GM12874 (cell line): ENCODE data around the gene ABHD12B.

Source experiments
- TF ChIP-seq, protein P1 (sequence below): IDR thresholded peaks from 2 replicates; pipeline ENCODE4 v1.5.1; 2011; ENCODE audit warnings: low read depth, mild to moderate bottlenecking, control low read depth, low read length, moderate library complexity; ENCODE audit not compliant: insufficient read depth

ABHD12B gene

DNA sequence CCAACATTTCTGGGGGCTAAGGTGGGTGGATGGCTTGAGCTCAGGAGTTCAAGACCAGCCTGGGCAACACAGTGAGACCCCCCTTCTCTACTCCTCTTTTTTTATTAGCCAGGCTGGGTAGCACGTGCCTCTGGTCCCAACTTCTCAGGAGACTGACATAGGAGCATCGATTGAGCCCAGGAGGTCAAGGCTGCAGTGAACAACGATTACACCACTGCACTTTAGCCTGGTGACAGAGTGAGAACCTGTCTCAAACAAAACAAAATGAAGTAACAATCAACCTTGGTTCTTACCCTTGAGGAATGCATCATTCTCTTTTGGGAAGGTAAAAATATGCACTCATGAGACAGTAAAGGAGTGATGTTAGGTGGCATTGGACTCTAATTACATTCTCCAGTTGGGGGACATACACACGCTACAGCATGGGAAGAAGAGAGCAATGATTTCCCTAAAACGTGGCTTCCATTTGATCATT, 37.0 kb upstream of the ABHD12B start:
- TF ChIP-seq, protein P1, sequence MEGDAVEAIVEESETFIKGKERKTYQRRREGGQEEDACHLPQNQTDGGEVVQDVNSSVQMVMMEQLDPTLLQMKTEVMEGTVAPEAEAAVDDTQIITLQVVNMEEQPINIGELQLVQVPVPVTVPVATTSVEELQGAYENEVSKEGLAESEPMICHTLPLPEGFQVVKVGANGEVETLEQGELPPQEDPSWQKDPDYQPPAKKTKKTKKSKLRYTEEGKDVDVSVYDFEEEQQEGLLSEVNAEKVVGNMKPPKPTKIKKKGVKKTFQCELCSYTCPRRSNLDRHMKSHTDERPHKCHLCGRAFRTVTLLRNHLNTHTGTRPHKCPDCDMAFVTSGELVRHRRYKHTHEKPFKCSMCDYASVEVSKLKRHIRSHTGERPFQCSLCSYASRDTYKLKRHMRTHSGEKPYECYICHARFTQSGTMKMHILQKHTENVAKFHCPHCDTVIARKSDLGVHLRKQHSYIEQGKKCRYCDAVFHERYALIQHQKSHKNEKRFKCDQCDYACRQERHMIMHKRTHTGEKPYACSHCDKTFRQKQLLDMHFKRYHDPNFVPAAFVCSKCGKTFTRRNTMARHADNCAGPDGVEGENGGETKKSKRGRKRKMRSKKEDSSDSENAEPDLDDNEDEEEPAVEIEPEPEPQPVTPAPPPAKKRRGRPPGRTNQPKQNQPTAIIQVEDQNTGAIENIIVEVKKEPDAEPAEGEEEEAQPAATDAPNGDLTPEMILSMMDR: no peak

DNA sequence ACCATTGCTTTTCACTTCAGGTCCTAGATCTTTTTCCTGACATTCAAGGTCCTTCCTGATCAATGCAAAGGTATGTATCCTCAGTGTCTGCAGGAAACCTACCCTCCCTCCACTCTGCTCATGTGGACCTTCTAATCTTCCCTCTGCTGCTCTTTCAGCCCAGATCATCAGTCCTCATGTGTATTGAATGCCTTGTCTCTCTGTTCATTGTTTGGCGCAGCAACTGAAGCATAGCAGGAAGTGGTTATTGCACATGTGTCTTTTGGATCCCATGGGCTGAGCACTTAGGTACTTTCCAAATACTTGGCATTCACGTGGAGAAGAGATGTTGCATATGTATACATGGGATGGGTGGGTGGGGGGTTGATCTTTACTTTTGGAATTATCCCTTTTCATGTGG, 36.6 kb upstream of the ABHD12B start:
- TF ChIP-seq, protein P1: no peak

DNA sequence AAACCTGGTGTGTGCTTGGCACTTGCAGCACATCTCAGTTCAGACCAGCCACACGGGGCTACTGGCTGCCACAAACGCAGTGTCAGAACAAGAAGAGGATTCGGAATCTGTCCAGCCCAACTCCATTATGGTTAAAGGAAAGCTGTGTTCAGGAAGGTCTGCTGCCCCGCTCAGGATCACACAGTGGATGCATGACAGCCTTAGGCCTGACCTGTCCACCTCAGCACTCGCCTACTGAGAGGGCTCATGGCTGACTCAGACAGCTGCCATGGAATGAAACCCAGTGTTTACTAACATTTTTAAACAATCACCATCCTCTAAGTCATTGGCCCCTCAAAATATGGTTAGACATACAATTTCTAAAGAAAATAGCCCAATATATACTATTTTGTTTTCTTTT, 35.3 kb upstream of the ABHD12B start:
- TF ChIP-seq, protein P1: no peak

DNA sequence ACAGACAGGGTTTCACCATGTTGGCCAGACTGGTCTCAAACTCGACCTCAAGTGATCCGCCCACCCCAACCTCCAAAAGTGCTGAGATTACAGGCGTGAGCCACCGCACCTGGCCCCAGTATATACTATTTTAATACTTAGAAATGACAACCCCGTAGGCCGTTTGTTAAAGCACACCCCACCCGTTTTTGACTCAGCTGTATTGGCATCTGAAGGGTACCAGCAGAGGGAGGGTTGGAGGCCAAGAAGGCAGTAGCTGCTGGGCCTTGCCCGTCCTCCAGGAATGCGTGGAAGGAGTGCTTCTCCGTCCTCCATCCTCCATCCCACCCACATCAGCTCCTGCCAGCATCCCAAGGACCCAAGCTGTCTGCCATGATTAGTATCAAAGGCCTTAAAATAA, 34.6 kb upstream of the ABHD12B start:
- TF ChIP-seq, protein P1: no peak

DNA sequence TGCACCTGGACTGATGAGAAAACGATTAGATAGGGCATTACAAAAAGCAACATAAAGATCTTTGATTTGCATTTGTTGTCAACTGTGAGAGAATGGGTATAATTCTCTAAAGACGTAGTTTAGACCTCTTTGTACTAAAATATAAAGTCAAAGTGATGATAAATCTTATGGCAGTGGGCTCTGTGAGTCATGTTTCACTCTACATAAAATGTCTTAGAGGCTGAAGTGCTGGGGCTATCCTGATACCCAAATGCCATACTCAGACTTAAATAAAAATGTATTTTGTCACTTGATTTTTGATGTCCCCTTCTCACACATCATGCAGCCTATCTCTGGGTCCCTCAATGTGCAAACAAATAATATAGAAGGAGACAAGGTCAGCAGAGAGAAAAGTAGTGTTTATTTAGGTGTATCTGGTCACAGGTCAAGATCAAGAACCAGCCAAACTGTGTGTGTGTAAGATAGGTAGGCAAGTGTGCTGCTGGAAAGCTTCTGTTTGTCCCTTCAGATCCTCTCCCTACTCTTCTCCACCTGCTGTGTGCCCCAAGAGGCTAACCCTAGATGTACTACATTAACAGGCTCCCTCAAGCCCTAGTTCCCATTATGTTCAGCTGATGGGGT, 33.9 kb upstream of the ABHD12B start:
- TF ChIP-seq, protein P1: no peak

DNA sequence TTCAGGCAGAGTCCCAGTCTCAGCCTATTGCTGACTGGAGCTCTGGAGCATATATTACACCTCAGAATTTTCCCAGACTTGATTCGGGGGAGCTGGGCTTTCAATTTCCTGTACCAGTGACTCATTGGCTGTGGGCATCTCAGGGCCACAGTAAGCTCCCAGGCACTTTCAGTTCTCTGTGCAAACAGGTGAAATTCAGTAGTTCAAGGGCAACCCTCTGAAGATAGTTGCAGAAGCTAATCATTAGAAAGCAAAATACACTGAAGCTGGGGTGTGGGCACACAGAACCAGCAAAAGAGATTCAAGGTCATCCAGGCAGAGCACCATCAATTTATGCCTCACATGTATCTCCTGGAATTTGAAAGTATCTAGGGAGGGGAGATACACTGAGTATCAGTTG, 32.8 kb upstream of the ABHD12B start:
- TF ChIP-seq, protein P1: no peak

DNA sequence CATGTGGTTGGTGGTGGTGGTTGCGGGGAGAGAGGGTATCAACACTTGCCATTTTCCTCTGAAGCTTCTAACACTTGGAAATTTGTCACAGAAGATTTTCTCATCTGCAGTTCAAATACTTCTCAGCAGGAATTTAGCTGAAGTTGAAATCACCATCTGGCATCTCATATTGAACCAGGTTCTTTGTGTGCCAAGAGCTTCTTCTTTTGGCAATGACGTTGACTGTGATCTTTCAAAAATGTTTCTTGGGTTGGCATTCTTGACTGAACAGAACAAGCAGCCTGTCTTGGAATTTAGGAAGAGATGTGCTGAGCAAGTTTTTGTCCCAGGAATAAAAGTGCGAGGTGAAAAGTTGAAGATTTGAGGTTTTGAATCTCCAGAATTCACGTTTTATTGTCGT, 32.2 kb upstream of the ABHD12B start:
- TF ChIP-seq, protein P1: no peak
